ENCODE measurements around the gene DNAH1.

DNA sequence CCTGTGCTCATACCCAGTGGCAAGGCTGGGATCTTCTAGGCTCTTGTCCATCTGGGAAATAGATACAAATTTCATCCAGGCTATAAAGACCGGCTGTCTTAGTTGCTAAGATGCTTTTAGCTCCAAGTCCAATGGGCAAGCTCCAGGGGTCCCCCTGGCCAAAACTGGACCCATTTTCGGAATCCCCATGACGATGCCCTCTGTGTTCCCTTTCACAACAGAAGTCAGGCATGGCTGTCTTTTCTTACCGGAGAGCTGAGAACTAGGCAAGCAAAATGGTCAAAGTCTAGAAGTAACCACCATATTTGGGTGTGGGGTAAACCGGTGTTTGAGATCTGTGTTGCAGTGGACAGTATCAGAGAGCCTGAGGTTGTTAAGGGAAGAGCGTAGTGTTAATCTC is 27.4 kb upstream of the DNAH1 start:
- TF ChIP-seq POLR2AphosphoS5 (IDR thresholded peaks at IDR 0.05; ENCODE audit: low read depth, low read length) (no peak), POLR2A (IDR thresholded peaks at IDR 0.05; ENCODE audit: low read depth, low read length) (no peak)
